Body of pancreas (tissue), 4 donors: ENCODE results near the gene MROH7. TPM values are rescaled to one million over a fixed set of nuclear protein-coding genes. Genes with fewer than 3 reads are reported as not detected.

Experiments used
- ATAC-seq: fragments of 150-250 bp; one replicate; pipeline ENCODE4 v1.9.1; 2016
- DNase-seq, 4 donors: peaks; one replicate each; pipeline ENCODE4 v3.0.0-alpha.2; 2019
- H3K27ac ChIP-seq, 4 donors: fragments of 200-600 bp; sonication (generic); 1 replicate in 3 of 4; 2 replicates in 1 of 4; pipeline versions ENCODE4 v1.5.1 to v1.6.1; 2016 to 2019; ENCODE audit warnings: mild to moderate bottlenecking in 1 of 4, mixed read lengths in 1 of 4, moderate library complexity in 1 of 4
- H3K27me3 ChIP-seq, 2 donors: fragments of 200-600 bp; sonication (generic); one replicate each; pipeline ENCODE4 v1.6.0; 2016; ENCODE audit warnings: mild to moderate bottlenecking in 1 of 2
- H3K36me3 ChIP-seq, 2 donors: fragments of 200-600 bp; sonication (generic); replicated peaks in 1 of 2; 2 replicates each; pipeline ENCODE4 v1.5.1; 2016; ENCODE audit warnings: low read depth in 2 of 2; ENCODE audit not compliant: insufficient read depth in 1 of 2
- H3K4me1 ChIP-seq: fragments of 200-600 bp; sonication (generic); one replicate; pipeline ENCODE4 v1.6.0; 2016
- H3K4me3 ChIP-seq, 2 donors: fragments of 200-600 bp; sonication (generic); 1 replicate in 1 of 2; 2 replicates in 1 of 2; pipeline ENCODE4 v1.5.1; 2016 to 2019
- H3K9me3 ChIP-seq, 3 donors: fragments of 200-600 bp; sonication (generic); 1 replicate in 2 of 3; 2 replicates in 1 of 3; pipeline ENCODE4 v1.5.1; 2016
- POLR2A ChIP-seq, 3 donors: fragments of 450-650 bp; IDR thresholded peaks; one replicate each; pipeline ENCODE4 v1.6.1; 2016; ENCODE audit warnings: antibody characterized with exemption in 3 of 3, mild to moderate bottlenecking in 2 of 3
- WGBS, 2 donors: methylation state at CpG; one replicate each; pipeline ENCODE4 v1.1.5; 2017; 5-methylcytosine and 5-hydroxymethylcytosine counted together
- intact Hi-C: fragments of 100-400 bp; cut with DNase I; formaldehyde crosslinking; loops from one replicate; pipeline ENCODE4 v1.15.1; 2023
- total RNA-seq, 2 donors: library from RNA; depleted of rRNA; stranded (reverse); fragments of >200 nt; gene quantifications; one replicate each; pipeline ENCODE4 v1.1.0, GENCODE V29; 2016
- TF ChIP-seq, protein P1 (sequence below), 7 experiments: fragments of 450-650 bp in 4 of 7; fragments of 200-600 bp in 3 of 7; sonication (generic) in 3 of 7; IDR thresholded peaks; one replicate each; pipeline ENCODE4 v1.5.1; 2016 to 2019; ENCODE audit warnings: antibody characterized with exemption in 7 of 7

The MROH7 gene
- total RNA-seq, 2 donors from 2014 or later, result 0.66 to 2.6 TPM

DNA sequence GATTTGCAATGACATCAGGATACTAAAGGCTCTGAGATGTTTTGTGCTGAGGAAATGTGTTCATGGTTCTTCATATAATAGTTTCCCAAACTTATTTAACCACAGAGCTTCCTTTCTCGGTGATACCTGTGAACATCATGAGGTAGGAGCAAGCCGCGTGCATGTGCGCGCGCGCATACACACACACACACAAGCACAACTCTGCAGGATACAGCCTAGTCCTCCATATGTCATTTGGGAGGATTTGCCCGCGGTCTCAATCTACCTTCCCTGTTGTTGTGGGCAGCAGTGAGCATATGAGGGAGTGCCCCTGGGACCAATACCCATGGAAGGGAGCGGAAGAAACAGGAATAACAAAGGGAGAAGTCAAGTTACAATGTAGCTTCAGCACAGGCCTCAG is 61.9 kb downstream of the MROH7 start:
- WGBS, 2 donors, result 87 to 89% methylated on average over 10 of the region's 10 CpGs
- Histone ChIP-seq H3K36me3 (no peaks in the 10 kb centered on the region), H3K9me3 (no peaks in the 10 kb centered on the region), H3K27me3 (no peaks in the 10 kb centered on the region), H3K4me1 (no peaks in the 10 kb centered on the region), H3K4me3 (no peak overlapping the region), H3K27ac (no peak overlapping the region)
- no peak for TF ChIP-seq POLR2A (IDR thresholded peaks at IDR 0.05)
- TF ChIP-seq, protein P1, sequence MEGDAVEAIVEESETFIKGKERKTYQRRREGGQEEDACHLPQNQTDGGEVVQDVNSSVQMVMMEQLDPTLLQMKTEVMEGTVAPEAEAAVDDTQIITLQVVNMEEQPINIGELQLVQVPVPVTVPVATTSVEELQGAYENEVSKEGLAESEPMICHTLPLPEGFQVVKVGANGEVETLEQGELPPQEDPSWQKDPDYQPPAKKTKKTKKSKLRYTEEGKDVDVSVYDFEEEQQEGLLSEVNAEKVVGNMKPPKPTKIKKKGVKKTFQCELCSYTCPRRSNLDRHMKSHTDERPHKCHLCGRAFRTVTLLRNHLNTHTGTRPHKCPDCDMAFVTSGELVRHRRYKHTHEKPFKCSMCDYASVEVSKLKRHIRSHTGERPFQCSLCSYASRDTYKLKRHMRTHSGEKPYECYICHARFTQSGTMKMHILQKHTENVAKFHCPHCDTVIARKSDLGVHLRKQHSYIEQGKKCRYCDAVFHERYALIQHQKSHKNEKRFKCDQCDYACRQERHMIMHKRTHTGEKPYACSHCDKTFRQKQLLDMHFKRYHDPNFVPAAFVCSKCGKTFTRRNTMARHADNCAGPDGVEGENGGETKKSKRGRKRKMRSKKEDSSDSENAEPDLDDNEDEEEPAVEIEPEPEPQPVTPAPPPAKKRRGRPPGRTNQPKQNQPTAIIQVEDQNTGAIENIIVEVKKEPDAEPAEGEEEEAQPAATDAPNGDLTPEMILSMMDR (IDR thresholded peaks at IDR 0.05), result no peak
- no peak for ATAC-seq
- DNase-seq, result no peak
- intact Hi-C loops, result no loop called here

DNA sequence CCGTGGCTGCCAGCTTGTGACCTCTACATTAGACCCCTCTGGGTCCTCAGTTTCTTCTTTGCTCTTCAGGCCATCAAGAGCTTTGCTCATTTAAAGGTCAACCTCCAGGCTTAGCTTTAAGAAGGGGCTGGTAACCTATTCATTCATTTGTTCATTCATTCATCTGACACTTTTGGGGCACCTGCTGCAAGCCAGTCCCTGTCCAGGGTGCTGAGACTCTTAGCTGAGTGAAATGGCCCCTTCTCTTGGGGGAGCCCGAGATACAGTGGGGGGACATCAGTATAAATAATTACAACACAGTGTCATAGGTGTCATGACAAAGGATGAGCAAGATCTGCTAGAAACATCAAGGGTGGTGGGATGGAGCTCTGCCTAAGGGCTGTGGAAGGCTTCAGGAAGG is 63.6 kb downstream of the MROH7 start:
- Histone ChIP-seq H3K4me3 (no peak overlapping the region), H3K9me3 (no peaks in the 10 kb centered on the region), H3K4me1 (no peaks in the 10 kb centered on the region), H3K36me3 (no peaks in the 10 kb centered on the region), H3K27ac (no peak overlapping the region), H3K27me3 (no peaks in the 10 kb centered on the region)
- DNase-seq, result no peak
- WGBS, 2 donors, result 72 to 74% methylated on average over 2 of the region's 2 CpGs
- TF ChIP-seq POLR2A (IDR thresholded peaks at IDR 0.05), result no peak
- TF ChIP-seq, protein P1 (IDR thresholded peaks at IDR 0.05), result no peak
- no peak for ATAC-seq
- intact Hi-C loops, result no loop called here

GRCh38 chr1:54706419-54706818 is 64.8 kb downstream of the MROH7 start:
- Histone ChIP-seq H3K27me3 (no peaks in the 10 kb centered on the region), H3K27ac (no peak overlapping the region), H3K36me3 (no peaks in the 10 kb centered on the region), H3K4me3 (no peak overlapping the region), H3K4me1 (no peaks in the 10 kb centered on the region), H3K9me3 (no peaks in the 10 kb centered on the region)
- TF ChIP-seq, protein P1 (IDR thresholded peaks at IDR 0.05), result no peak
- TF ChIP-seq POLR2A (IDR thresholded peaks at IDR 0.05), result no peak
- intact Hi-C loops, result no loop called here
- DNase-seq (no peak), ATAC-seq (no peak)
- 68% methylated on average over 4 of the region's 4 CpGs; no CpG with 5 or more reads in 1 of the 2 donors for WGBS, 2 donors

DNA sequence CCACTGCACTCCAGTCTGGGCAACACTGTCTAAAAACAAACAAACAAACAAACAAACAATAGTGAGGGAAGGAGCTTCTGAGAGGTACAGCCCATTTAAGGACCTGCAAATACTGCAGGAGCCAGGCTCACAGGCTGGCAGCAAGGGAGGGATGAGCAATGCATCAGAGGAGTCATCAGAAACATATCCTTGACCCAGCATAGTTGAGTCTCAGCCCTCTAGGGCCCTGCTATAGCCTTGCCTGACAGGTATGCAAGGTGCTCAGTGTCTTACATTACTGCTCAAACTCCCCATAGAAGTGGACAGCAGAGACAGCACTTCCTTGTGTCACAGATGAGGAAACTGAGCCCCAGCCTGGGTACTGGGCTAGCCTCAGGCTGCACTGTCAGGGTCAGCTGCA is 66.8 kb downstream of the MROH7 start:
- H3K4me1 ChIP-seq, result no peaks in the 10 kb centered on the region
- H3K27me3 ChIP-seq, result no peaks in the 10 kb centered on the region

More for the DNA sequence above, 66.8 kb downstream of the MROH7 start:
- intact Hi-C loops, result no loop called here
- H3K9me3 ChIP-seq, result no peaks in the 10 kb centered on the region
- no peak for DNase-seq
- H3K36me3 ChIP-seq, result no peaks in the 10 kb centered on the region
- no peak for ATAC-seq
- no peak overlapping the region for H3K4me3 ChIP-seq
- no peak overlapping the region for H3K27ac ChIP-seq
- no peak for TF ChIP-seq POLR2A (IDR thresholded peaks at IDR 0.05)
- TF ChIP-seq, protein P1 (IDR thresholded peaks at IDR 0.05), result no peak
